GM03348 (cell line): ENCODE measurements around the gene CHAC2.
"Not testable (repeated sequence)": the region's sequence is repeated elsewhere in the genome, so short reads cannot be mapped to it uniquely, and the experiment has no call there.

Experiments used
- DNase-seq: peaks from one replicate; pipeline ENCODE4 v3.0.0; 2012; ENCODE audit warnings: low spot score

CHAC2 gene

DNA sequence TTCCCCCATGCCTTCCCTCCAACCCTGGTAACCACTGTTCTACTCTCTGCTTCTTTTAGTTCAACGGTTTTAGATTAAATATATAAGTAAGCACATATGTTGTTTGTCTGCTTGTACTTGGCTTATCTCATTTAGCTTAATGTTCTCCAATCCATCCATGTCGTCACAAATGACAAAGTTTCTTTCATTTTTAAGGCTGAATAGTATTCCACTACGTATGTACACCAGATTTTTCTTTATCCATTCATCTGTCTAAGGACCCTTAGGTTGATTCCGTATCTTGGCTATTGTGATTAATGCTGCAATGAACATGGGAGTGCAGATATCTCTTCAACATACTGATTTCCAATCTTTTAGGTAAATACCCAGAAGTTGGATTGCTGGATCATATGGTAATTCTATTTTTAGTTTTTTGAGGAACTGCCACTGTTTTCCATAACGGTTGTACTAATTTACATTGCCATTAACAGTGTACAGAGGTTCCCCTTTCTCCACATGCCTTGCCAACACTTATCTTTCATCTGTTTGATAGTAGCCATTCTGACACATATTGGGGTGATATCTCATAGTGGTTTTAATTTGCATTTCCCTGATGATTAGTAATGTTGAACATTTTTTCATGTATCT lies 11.0 kb downstream of the CHAC2 start:
- no peak for DNase-seq

DNA sequence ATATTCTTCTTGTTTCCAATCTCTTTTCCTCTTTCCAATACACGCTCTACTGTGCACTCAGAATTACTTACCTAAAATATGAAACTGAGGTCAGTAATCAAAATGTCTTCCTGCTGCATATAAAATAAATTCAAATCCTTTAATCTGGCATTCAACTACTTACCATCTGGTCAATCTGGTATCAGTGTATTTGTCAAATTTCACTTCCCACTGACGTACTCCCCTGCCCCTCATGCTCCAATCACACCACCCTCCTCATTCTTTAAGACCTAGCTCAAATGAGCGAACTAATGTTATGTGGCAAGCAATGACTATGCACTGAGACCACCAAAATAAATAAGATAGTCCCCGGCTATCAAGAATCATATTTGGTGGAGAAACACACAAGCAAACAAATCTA lies 12.5 kb downstream of the CHAC2 start:
- no peak for DNase-seq

DNA sequence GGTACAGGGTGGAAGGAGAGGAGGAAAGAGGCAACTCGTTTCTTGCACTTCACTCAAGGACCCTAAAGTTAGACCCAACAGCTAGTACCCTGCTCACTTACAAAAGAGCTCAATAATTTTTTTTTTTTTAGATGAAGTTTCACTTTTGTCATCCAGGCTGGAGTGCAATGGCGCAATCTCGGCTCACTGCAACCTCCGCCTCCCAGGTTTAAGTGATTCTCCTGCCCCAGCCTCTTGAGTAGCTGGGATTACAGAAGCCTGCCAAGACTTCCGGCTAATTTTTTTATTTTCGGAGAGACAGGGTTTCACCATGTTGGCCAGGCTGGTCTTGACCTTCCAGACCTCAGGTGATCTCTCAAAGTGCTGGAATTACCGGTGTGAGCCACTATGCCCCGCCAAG lies 15.1 kb downstream of the CHAC2 start:
- no peak for DNase-seq

DNA sequence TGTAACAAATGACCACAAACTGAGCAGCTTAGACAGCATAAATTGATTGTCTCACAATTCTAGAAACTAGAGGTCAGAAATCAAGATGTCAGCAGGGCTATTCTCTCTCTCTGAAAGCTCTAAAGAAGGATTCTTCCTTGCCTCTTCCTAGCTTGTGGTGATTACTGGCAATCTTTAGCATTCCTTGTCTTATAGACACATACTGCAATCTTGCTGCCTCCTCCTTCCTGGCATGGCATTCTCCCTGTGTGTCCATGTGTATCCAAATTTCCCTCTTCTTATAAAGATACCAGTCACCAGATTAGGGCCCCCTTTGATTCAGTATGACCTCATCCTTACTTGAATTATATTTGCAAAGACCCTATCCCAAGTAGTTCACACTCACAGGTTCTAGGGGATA lies 16.8 kb downstream of the CHAC2 start:
- DNase-seq = peak; percentile 10

- no peak for DNase-seq
These were observed 17.8 kb downstream of the CHAC2 start for GRCh38 chr2:53785366-53785765.

GRCh38 chr2:53786352-53786704 lies 18.7 kb downstream of the CHAC2 start:
- peak; percentile 42 for DNase-seq

GRCh38 chr2:53786705-53787613 lies 19.4 kb downstream of the CHAC2 start, which contains the start of the genes ASB3 and ERLEC1:
TSS of gene ASB3 (minus strand) at chr2:53786953. CDS start at chr2:53765572, 21,381 bp downstream.
TSS of gene ERLEC1 (plus strand) at chr2:53787044. CDS start at chr2:53787211, 167 bp downstream.
- peak; percentile 93 for DNase-seq

GRCh38 chr2:53787614-53788289 lies 20.1 kb downstream of the CHAC2 start:
- DNase-seq = peak; percentile 25

- no peak for DNase-seq
These were observed 25.7 kb downstream of the CHAC2 start for GRCh38 chr2:53793261-53793660.

DNA sequence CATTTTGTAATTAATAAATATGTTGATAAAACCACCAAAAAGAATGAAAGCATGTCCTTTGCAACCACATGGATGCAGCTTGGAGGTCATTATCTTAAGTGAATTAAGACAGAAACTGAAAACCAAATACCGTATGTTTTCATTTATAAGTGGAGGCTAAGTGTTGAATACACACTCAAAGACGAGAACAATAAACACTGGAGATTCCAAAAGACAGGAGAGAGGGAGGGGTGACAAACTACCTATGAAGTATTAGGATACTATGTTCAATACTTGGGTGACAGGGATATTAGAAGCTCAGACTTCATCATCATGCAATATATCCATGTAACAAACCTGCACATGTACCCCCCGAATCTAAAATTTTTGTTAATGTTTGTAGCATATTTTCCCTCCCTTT lies 26.2 kb downstream of the CHAC2 start:
- no peak for DNase-seq

- DNase-seq = no peak
These were observed 33.9 kb downstream of the CHAC2 start for GRCh38 chr2:53801547-53801946.

DNA sequence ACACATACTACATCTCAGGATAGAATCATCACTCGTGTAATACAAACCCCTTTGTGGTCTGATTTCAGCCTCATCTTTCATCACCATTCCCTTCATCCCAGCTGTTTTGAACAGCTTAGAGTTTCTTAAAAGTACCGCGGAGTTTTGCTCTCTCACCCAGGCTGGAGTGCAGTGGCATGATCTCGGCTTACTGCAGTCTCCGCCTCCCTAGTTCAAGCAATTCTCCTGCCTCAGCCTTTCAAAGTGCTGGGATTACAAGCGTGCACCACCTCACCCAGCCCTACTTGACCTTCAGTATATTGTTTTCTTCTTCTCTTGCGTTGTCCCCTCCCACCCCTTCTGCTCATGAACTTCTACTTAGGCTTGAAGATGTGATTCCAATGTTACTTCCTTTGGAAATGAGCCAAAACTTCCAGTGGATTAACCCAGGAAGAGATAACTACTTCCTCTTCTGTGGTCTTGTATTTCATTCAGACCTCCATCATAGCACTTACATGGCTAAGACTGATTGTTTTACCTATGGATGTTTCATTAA lies 35.1 kb downstream of the CHAC2 start:
- DNase-seq = no peak

GRCh38 chr2:53811601-53812000 lies 44.0 kb downstream of the CHAC2 start:
- no peak for DNase-seq

- no peak for DNase-seq
These were observed 45.5 kb downstream of the CHAC2 start for GRCh38 chr2:53813151-53813550.

DNA sequence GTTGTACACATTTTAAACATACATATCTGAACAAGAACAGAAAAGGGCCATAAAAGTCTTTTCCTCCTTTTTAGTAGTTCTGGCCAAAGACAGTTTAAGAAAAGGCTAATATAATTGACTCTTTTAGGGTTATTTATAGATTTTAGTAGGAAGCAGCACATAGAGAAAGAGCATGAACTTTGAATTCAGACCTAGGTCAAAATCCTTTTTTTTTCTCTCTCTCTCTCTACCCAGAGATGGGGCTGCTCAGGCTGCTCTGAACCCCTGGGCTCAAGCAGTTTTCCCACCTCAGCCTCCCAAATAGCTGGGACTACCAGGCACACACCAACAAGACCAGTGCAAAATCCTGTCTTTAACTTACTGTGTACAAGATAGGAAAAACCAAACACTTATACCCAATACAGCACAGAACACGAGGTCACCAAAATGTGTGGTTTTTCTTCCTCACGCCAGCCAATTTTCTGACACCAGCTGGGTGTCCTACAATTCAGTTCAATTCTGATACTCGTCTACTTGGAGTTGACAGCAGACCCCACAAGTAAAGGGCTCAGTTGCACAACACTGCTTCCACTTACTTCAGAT lies 51.3 kb downstream of the CHAC2 start:
- DNase-seq = no peak

- no peak for DNase-seq
These were observed 52.0 kb downstream of the CHAC2 start for GRCh38 chr2:53819634-53820033.

DNA sequence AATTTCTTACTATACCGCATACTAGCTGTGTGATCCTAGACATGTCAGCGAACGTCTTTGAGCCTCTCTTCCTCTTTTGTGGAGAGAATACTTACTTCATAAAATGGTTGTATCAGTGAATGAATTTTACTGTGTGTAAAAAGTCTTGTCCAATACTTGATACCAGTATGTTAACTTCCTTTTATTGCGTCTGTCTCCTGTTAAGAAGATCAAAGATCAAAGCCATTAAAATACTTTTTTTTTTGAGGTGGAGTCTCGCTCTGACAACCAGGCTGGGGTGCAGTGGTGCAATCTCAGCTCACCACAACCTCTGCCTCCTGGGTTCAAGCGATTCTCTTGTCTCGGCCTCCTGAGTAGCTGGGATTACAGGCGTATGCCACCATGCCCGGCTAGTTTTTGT lies 52.4 kb downstream of the CHAC2 start:
- no peak for DNase-seq

GRCh38 chr2:53820711-53821110 lies 53.1 kb downstream of the CHAC2 start:
- DNase-seq = no peak

DNA sequence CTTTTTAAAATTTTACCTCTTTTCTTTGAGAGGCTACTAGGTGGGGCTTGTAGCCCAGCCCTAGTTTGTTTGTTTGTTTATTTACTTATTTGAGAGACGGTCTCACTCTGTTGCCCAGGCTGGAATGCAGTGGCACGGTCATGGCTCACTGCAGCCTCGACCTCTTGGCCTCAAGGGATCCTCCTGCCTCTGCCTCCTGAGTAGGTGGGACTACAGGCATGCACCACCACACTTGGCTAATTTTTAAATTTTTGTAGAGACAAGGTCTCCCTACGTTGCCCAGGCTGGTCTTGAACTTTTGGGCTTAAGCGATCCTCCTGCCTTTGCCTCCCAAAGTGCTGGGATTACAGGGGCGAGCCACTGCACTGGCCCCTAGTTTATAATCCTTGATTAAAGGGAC lies 54.2 kb downstream of the CHAC2 start:
- DNase-seq = no peak

DNA sequence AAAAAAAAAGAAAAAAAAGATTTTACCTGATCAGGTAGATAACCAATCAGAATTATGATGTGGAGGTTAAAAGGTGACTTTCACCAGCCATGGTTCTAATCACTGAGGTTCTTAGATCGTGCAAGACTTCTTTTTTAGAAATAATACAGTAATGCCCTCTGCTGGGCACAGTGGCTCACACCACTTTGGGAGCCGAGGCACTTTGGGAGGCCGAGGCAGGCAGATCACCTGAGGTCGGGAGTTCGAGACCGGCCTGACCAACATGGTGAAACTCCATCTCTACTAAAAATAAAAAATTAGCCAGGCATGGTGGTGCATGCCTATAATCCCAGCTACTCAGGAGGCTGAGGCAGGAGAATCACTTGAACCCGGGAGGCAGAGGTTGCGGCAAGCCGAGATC lies 56.0 kb downstream of the CHAC2 start:
- DNase-seq = not testable (repeated sequence)
